IPS-11a (cell line): ENCODE data around the gene SESN1.

Experiments used
- H3K4me3 ChIP-seq: one replicate; pipeline ENCODE4 v1.5.1; 2013; ENCODE audit warnings: low read depth, low read length, control low read depth

SESN1 gene

GRCh38 chr6:109062216-109062615, 32.4 kb downstream of the SESN1 start:
- no peak overlapping the region for H3K4me3 ChIP-seq

- no peak overlapping the region for H3K4me3 ChIP-seq
These were observed 34.1 kb downstream of the SESN1 start for GRCh38 chr6:109060571-109060970.

GRCh38 chr6:109059571-109060021, 35.0 kb downstream of the SESN1 start:
- no peak overlapping the region for H3K4me3 ChIP-seq

GRCh38 chr6:109059153-109059552, 35.5 kb downstream of the SESN1 start:
- no peak overlapping the region for H3K4me3 ChIP-seq

GRCh38 chr6:109058620-109059019, 36.0 kb downstream of the SESN1 start:
- no peak overlapping the region for H3K4me3 ChIP-seq

- no peak overlapping the region for H3K4me3 ChIP-seq
These were observed 38.0 kb downstream of the SESN1 start for GRCh38 chr6:109056661-109057060.

GRCh38 chr6:109055771-109056235, 38.8 kb downstream of the SESN1 start:
- no peak overlapping the region for H3K4me3 ChIP-seq

- H3K4me3 ChIP-seq, result no peak overlapping the region
These were observed 41.3 kb downstream of the SESN1 start for GRCh38 chr6:109053336-109053735.

GRCh38 chr6:109052852-109053251, 41.8 kb downstream of the SESN1 start:
- no peak overlapping the region for H3K4me3 ChIP-seq

GRCh38 chr6:109052018-109052651, 42.5 kb downstream of the SESN1 start:
- H3K4me3 ChIP-seq, result no peak overlapping the region

- no peak overlapping the region for H3K4me3 ChIP-seq
These were observed 43.2 kb downstream of the SESN1 start for GRCh38 chr6:109051301-109052017.

- no peak overlapping the region for H3K4me3 ChIP-seq
These were observed 44.1 kb downstream of the SESN1 start for GRCh38 chr6:109050447-109051102.

GRCh38 chr6:109050012-109050411, 44.6 kb downstream of the SESN1 start:
- H3K4me3 ChIP-seq, result no peak overlapping the region

- H3K4me3 ChIP-seq, result no peak overlapping the region
These were observed 45.8 kb downstream of the SESN1 start for GRCh38 chr6:109048670-109049415.

GRCh38 chr6:109048176-109048575, 46.5 kb downstream of the SESN1 start:
- no peak overlapping the region for H3K4me3 ChIP-seq

- H3K4me3 ChIP-seq, result no peak overlapping the region
These were observed 49.2 kb downstream of the SESN1 start for GRCh38 chr6:109045493-109045892.

GRCh38 chr6:109039795-109040194, 54.9 kb downstream of the SESN1 start:
- no peak overlapping the region for H3K4me3 ChIP-seq

- H3K4me3 ChIP-seq, result no peak overlapping the region
These were observed 55.7 kb downstream of the SESN1 start for GRCh38 chr6:109038837-109039398.

- no peak overlapping the region for H3K4me3 ChIP-seq
These were observed 57.9 kb downstream of the SESN1 start for GRCh38 chr6:109036574-109037294.

GRCh38 chr6:109034526-109034925, 60.1 kb downstream of the SESN1 start:
- H3K4me3 ChIP-seq, result no peak overlapping the region
